PC-9 (cell line): Measurements from ENCODE around the gene ARRB1. TPM values are rescaled to one million over a fixed set of nuclear protein-coding genes. Genes with fewer than 3 reads are reported as not detected.

ENCODE experiments used
- BruUV-seq: library from RNA; stranded (reverse); fragments of 400-500 nt; replicated peaks from 2 replicates; lab custom pipeline; 2021; lab: Mats Ljungman, UMichigan
- CTCF ChIA-PET: fragments of 300-600 bp; sonication (Branson Sonifier 250); formaldehyde crosslinking; loops from one replicate; lab custom pipeline; 2022; ENCODE audit warnings: antibody characterized with exemption; lab: Charles Lee
- POLR2A ChIA-PET: fragments of 300-600 bp; sonication (Branson Sonifier 250); formaldehyde crosslinking; loops from one replicate; lab custom pipeline; 2022; ENCODE audit warnings: antibody characterized with exemption; ENCODE audit not compliant: unreplicated experiment; lab: Charles Lee
- DNase-seq, 2 experiments: peaks; one replicate each; pipeline versions ENCODE4 v3.0.0 to v3.0.0-alpha.2; 2015 to 2022; ENCODE audit warnings: mixed read lengths in 1 of 2
- H2AFZ ChIP-seq: fragments of 200-600 bp; sonication (generic); 2 replicates; pipeline ENCODE4 v1.8.1; 2017; ENCODE audit warnings: antibody characterized with exemption
- H3F3A ChIP-seq: fragments of 200-600 bp; sonication (generic); 2 replicates; pipeline ENCODE4 v1.8.1; 2017; ENCODE audit warnings: antibody characterized with exemption, mild to moderate bottlenecking, low read depth; ENCODE audit not compliant: insufficient read depth
- H3K27ac ChIP-seq: fragments of 200-600 bp; sonication (generic); 2 replicates; pipeline ENCODE4 v1.6.1; 2016; ENCODE audit warnings: mixed run types
- H3K27me3 ChIP-seq: fragments of 200-600 bp; sonication (generic); 2 replicates; pipeline ENCODE4 v1.6.1; 2016; ENCODE audit warnings: low read depth, mixed run types; ENCODE audit not compliant: insufficient read depth
- H3K36me3 ChIP-seq: fragments of 200-600 bp; sonication (generic); 2 replicates; pipeline ENCODE4 v1.6.1; 2016; ENCODE audit warnings: low read depth, mixed run types
- H3K4me1 ChIP-seq: fragments of 200-600 bp; sonication (generic); replicated peaks from 2 replicates; pipeline ENCODE4 v1.6.1; 2016; ENCODE audit warnings: mixed run types; ENCODE audit not compliant: insufficient read depth
- H3K4me2 ChIP-seq: fragments of 200-600 bp; sonication (generic); 2 replicates; pipeline ENCODE4 v1.6.1; 2017; ENCODE audit warnings: mixed run types
- H3K4me3 ChIP-seq: fragments of 200-600 bp; sonication (generic); 2 replicates; pipeline ENCODE4 v1.6.1; 2016; ENCODE audit warnings: mixed run types
- H3K79me2 ChIP-seq: fragments of 200-600 bp; sonication (generic); 2 replicates; pipeline ENCODE4 v1.6.1; 2017; ENCODE audit warnings: low read depth, mixed run types
- H3K9me2 ChIP-seq: fragments of 200-600 bp; sonication (generic); 2 replicates; pipeline ENCODE4 v1.8.1; 2017; ENCODE audit warnings: mild to moderate bottlenecking; ENCODE audit not compliant: insufficient read depth
- H3K9me3 ChIP-seq: fragments of 200-600 bp; sonication (generic); 2 replicates; pipeline ENCODE4 v1.8.1; 2016; ENCODE audit warnings: low read depth; ENCODE audit not compliant: insufficient read depth
- H4K20me1 ChIP-seq: fragments of 200-600 bp; sonication (generic); 2 replicates; pipeline ENCODE4 v1.8.1; 2017; ENCODE audit not compliant: insufficient read depth
- EZH2 ChIP-seq: fragments of 200-600 bp; sonication (generic); IDR thresholded peaks from 2 replicates; pipeline ENCODE4 v1.8.0; 2017; ENCODE audit warnings: antibody characterized with exemption, low read depth
- intact Hi-C: fragments of 100-400 bp; cut with micrococcal nuclease; formaldehyde crosslinking; loops from one replicate; pipeline ENCODE4 v1.10.0; 2022; ENCODE audit not compliant: unreplicated experiment
- total RNA-seq: library from RNA; stranded (reverse); gene quantifications from 2 replicates; pipeline ENCODE4 v1.2.3, GENCODE V29; 2021
- TF ChIP-seq, protein P1 (sequence below): fragments of 200-600 bp; sonication (generic); conservative IDR thresholded peaks from 2 replicates; pipeline ENCODE4 v1.6.1; 2017; ENCODE audit warnings: mixed run types, antibody characterized with exemption, mild to moderate bottlenecking, moderate library complexity

ARRB1 gene
- total RNA-seq, 1 experiment from 2014 or later: 31.8 TPM

DNA sequence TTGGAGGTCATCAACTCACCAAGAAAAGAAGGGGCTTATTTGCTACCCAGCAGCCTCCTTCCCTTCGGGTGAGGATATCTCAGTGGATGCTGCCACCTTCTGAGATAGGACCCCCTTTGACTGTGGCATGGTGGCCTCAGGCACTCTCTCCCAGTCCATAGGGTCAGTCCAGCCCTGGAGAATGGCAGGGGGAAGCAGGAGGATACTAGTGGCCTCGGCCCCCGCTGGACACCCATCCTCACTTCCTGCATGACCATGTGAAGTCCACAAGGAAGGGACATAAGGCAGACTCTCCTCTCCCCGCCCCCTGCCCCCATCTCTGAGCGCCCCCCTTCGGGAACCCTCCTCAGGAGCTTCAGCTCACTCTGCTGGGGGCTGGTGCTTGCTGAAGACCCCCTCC lies 86.5 kb downstream of the ARRB1 start:
- ChIA-PET CTCF (no interaction called here), POLR2A (no interaction called here)
- Histone ChIP-seq H3K4me1 (peaks cover 6% of the 10 kb centered on the region), H3K4me3 (no peak overlapping the region), H3K36me3 (no peaks in the 10 kb centered on the region), H3K9me3 (no peaks in the 10 kb centered on the region), H4K20me1 (no peaks in the 10 kb centered on the region; the same call in 1 of the 2 replicates), H3K79me2 (no peaks in the 10 kb centered on the region), H3K9me2 (no peaks in the 10 kb centered on the region), H3F3A (no peaks in the 10 kb centered on the region), H3K27me3 (no peaks in the 10 kb centered on the region), H2AFZ (no peak overlapping the region), H3K27ac (no peak overlapping the region), H3K4me2 (no peak overlapping the region)
- no peak for DNase-seq
- BruUV-seq: no TSS peak
- intact Hi-C loops: no loop called here
- TF ChIP-seq, protein P1, sequence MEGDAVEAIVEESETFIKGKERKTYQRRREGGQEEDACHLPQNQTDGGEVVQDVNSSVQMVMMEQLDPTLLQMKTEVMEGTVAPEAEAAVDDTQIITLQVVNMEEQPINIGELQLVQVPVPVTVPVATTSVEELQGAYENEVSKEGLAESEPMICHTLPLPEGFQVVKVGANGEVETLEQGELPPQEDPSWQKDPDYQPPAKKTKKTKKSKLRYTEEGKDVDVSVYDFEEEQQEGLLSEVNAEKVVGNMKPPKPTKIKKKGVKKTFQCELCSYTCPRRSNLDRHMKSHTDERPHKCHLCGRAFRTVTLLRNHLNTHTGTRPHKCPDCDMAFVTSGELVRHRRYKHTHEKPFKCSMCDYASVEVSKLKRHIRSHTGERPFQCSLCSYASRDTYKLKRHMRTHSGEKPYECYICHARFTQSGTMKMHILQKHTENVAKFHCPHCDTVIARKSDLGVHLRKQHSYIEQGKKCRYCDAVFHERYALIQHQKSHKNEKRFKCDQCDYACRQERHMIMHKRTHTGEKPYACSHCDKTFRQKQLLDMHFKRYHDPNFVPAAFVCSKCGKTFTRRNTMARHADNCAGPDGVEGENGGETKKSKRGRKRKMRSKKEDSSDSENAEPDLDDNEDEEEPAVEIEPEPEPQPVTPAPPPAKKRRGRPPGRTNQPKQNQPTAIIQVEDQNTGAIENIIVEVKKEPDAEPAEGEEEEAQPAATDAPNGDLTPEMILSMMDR: no peak
- no peak for TF ChIP-seq EZH2

DNA sequence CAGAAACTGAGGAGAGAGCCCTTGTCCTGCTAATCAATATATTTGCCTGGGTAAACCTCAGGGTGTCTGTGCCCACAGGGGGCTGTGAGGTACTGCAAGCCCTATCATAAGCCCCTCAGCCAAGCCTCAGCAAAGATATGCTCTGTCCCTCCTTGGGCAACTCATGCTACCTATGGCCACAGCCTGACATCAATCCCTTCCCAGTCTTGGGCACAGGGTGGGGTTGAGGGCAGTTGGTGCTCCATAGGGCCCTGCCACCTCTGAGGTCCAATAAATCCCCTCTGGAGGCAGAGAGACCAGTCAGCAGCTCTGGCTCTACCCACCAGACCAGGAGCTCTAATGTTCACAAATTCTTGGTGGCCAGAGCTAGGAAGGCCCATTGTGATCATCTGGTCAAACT lies 87.1 kb downstream of the ARRB1 start:
- ChIA-PET CTCF (no interaction called here), POLR2A (no interaction called here)
- Histone ChIP-seq H3K27me3 (no peaks in the 10 kb centered on the region), H3K79me2 (no peaks in the 10 kb centered on the region), H4K20me1 (no peaks in the 10 kb centered on the region; the same call in 1 of the 2 replicates), H3K9me3 (no peaks in the 10 kb centered on the region), H3K36me3 (no peaks in the 10 kb centered on the region), H3K4me2 (peak overlapping the region; percentile 30), H3K4me3 (no peak overlapping the region), H2AFZ (no peak overlapping the region), H3K9me2 (no peaks in the 10 kb centered on the region), H3F3A (no peaks in the 10 kb centered on the region), H3K4me1 (peaks cover 6% of the 10 kb centered on the region), H3K27ac (peak overlapping the region; percentile 34; the same call in 1 of the 2 replicates)
- TF ChIP-seq, protein P1: no peak
- no peak for TF ChIP-seq EZH2
- DNase-seq: no peak
- no TSS peak for BruUV-seq
- intact Hi-C loops: no loop called here

DNA sequence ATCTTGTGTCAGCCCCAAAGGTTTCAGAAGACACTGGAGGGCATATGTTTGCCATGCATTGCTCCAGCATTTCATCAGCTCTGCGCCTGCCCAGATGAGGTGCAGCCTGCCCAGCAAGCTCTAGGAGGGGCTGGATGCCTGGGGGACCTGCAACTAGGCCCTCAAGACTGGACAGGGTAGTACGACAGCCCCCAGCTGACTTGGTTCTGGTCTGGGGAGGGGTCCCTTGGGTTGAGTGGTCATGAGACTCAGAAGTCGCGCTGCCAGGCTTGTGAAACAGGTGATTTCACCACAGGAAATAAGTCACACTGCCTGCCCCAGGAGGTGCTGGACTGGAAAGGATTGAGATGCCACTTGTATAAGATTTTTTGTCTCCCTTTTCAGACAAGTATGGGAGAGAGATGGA lies 87.5 kb downstream of the ARRB1 start:
- TF ChIP-seq, protein P1: no peak
- no peak for TF ChIP-seq EZH2
- ChIA-PET CTCF (no interaction called here), POLR2A (no interaction called here)
- no peak for DNase-seq
- no peaks in the 10 kb centered on the region for H3F3A ChIP-seq
- no peaks in the 10 kb centered on the region for H3K36me3 ChIP-seq
- H3K27me3 ChIP-seq: no peaks in the 10 kb centered on the region
- no peaks in the 10 kb centered on the region; the same call in 1 of the 2 replicates for H4K20me1 ChIP-seq
- H3K79me2 ChIP-seq: no peaks in the 10 kb centered on the region
- H3K4me3 ChIP-seq: no peak overlapping the region
- intact Hi-C loops: no loop called here
- BruUV-seq: no TSS peak
- peaks cover 6% of the 10 kb centered on the region for H3K4me1 ChIP-seq
- peak overlapping the region; percentile 30 for H3K4me2 ChIP-seq
- H3K9me2 ChIP-seq: no peaks in the 10 kb centered on the region
- H3K27ac ChIP-seq: peak overlapping the region; percentile 34; the same call in 1 of the 2 replicates
- no peaks in the 10 kb centered on the region for H3K9me3 ChIP-seq
- no peak overlapping the region for H2AFZ ChIP-seq
